HCT116 (cell line): Measurements from ENCODE around the gene CHST15. TPM values are rescaled to one million over a fixed set of nuclear protein-coding genes. Genes with fewer than 3 reads are reported as not detected.

Experiments
- total RNA-seq: library from RNA; stranded (reverse); gene quantifications from one replicate; pipeline ENCODE4 v1.2.1, GENCODE V29; 2021; ENCODE audit not compliant: unreplicated experiment

The CHST15 gene
- total RNA-seq, 1 experiment from 2014 or later, result 47.2 TPM

Other genes with a start within 250 kb of the CHST15 start
- 0.12 TPM for gene CPXM2, start 201.8 kb downstream of the CHST15 start, total RNA-seq